Natural killer cell (primary cell): ENCODE results near the gene DDX31. TPM values are rescaled to one million over a fixed set of nuclear protein-coding genes. Genes with fewer than 3 reads are reported as not detected.
"Not testable (repeated sequence)": the region's sequence is repeated elsewhere in the genome, so short reads cannot be mapped to it uniquely, and the experiment has no call there.

Experiments
- ATAC-seq, 3 donors: fragments of 150-1000 bp in 2 of 3; fragments of 200-7000 bp in 1 of 3; cut with Tn5 transposase; 1 replicate in 1 of 3; 2 replicates in 2 of 3; pipeline ENCODE4 v1.10.0; 2021; ENCODE audit warnings: mild to moderate bottlenecking in 2 of 3, moderate library complexity in 2 of 3
- DNase-seq, 2 donors: peaks; one replicate each; pipeline versions ENCODE4 v3.0.0 to v3.0.0-alpha.2; 2013 to 2021; ENCODE audit warnings: mixed read lengths in 1 of 2
- H3K27ac ChIP-seq: one replicate; pipeline ENCODE4 v1.5.1; 2013; ENCODE audit warnings: mild to moderate bottlenecking, low read length
- H3K27me3 ChIP-seq: one replicate; pipeline ENCODE4 v1.6.1; 2013; ENCODE audit warnings: low read length; ENCODE audit not compliant: control insufficient read depth, insufficient read depth
- H3K36me3 ChIP-seq: one replicate; pipeline ENCODE4 v1.6.1; 2013; ENCODE audit warnings: low read length; ENCODE audit not compliant: control insufficient read depth, insufficient read depth
- H3K4me1 ChIP-seq: one replicate; pipeline ENCODE4 v1.6.1; 2013; ENCODE audit warnings: low read length; ENCODE audit not compliant: control insufficient read depth, insufficient read depth
- H3K4me3 ChIP-seq: one replicate; pipeline ENCODE4 v1.5.1; 2013; ENCODE audit warnings: low read length
- H3K9me3 ChIP-seq: one replicate; pipeline ENCODE4 v1.6.1; 2013; ENCODE audit warnings: low read length; ENCODE audit not compliant: control insufficient read depth, insufficient read depth
- H3K27ac Mint-ChIP-seq, 2 donors: one replicate each; pipeline ENCODE4 v1.8.0; 2022; ENCODE audit warnings: mild to moderate bottlenecking in 2 of 2, mixed read lengths in 2 of 2, moderate library complexity in 1 of 2
- H3K27me3 Mint-ChIP-seq, 2 donors: one replicate each; pipeline ENCODE4 v1.8.0; 2022; ENCODE audit warnings: low read depth in 2 of 2, mixed read lengths in 2 of 2
- H3K36me3 Mint-ChIP-seq: one replicate; pipeline ENCODE4 v1.8.0; 2022; ENCODE audit warnings: mixed read lengths
- H3K4me1 Mint-ChIP-seq, 2 donors: one replicate each; pipeline ENCODE4 v1.8.0; 2022; ENCODE audit warnings: mixed read lengths in 2 of 2
- H3K4me3 Mint-ChIP-seq: one replicate; pipeline ENCODE4 v1.8.0; 2022; ENCODE audit warnings: mild to moderate bottlenecking, moderate library complexity, mixed read lengths
- H3K9me3 Mint-ChIP-seq, 2 donors: one replicate each; pipeline ENCODE4 v1.8.0; 2022; ENCODE audit warnings: mixed read lengths in 2 of 2
- WGBS: methylation state at CpG from one replicate; pipeline ENCODE4 v1.1.7; 2013; ENCODE audit warnings: missing lambda C conversion rate; ENCODE audit not compliant: insufficient coverage; 5-methylcytosine and 5-hydroxymethylcytosine counted together
- intact Hi-C: fragments of 100-400 bp; cut with micrococcal nuclease; formaldehyde crosslinking; loops from one replicate; pipeline ENCODE4 v1.14.2; 2022
- total RNA-seq, 4 donors: library from RNA; stranded (reverse); fragments of 120-200 nt in 1 of 4; gene quantifications; one replicate each; pipeline versions ENCODE4 v1.2.3 to v1.2.4, GENCODE V29; 2013 to 2022
- TF ChIP-seq, protein P1 (sequence below): fragments of 200-600 bp; IDR thresholded peaks from one replicate; pipeline ENCODE4 v1.8.0; 2022; ENCODE audit warnings: antibody characterized with exemption

DDX31 gene
- total RNA-seq, result 10 to 100 TPM in 2 of 3 donors, 1 to 10 TPM in 1; 6.5 to 12.2 (median 11.5) TPM
- total RNA-seq (2013), result 15.4 TPM

DNA sequence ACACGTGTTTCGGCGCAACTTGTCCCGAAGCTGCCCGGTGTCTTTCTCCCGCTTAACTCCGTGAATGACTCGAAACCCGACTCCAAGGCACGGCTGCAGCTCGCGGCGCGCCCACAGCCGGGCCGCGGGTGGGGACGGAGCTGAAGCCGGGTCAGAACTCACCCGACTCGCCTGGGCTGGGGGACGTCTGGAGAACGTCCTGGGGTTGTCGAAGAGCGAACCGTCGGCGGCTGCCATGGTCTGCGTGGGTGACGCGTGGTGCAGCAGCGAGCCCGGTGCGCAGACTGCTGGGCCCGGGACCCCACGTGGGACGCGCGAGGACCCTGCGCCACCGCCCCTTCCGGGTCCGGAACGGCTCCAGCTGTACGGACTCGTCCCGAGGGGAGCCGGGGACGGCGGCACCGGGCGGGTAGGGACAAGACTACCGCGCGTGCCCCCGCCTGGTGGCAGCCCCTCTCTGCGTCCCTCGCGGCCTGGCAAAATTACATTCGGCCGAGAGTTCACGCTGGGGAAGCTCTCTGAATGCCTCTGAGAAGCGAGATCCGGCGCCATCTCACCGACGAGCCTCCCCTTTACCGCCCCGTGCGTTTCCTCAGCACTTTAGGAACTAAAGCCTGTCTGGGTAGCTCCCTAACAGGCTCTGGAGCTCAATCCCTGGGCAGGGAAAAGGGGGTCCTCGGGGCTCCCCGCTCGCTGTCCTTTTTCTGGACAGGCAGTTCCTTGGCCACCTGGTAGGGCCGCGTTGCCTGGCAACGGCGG is at the start of gene DDX31:
DDX31 (minus strand) TSS at position 286 of the 759 bp plus-strand sequence; CDS start at position 237, 49 bp downstream.
- H3K36me3 Mint-ChIP-seq, result no peaks in the 10 kb centered on the region
- ATAC-seq, result peak; percentile 77 to 92 (median 81)
- intact Hi-C loops, result loop anchor here (1.0 to 10.0 kb wide), 4 partner anchors 132 to 255 kb away; partner anchors contain the start of genes AK8, CFAP77 and SPACA9

DNA sequence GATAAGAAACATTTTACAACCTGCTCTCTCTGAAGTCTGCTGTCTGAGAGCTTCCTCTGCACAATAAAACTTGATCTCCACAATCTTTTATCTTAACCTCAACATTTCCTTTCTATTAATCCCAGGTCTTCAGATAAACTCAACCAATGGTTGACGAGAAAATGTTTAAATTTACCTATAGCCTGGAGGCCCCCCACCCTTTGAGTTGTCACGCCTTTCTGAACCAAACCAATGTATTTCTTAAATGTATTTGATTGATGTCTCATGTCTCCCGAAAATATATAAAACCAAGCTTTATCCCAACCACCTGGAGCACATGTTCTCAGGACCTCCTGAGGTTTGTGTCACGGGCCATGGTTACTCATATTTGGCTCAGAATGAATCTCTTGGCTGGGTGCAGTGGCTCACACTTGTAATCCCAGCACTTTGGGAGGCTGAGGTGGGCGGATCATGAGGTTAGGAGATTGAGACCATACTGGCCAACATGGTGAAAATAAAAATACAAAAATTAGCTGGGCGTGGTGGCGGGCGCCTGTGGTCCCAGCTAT is 48.7 kb upstream of the DDX31 start:
- DNase-seq, intact Hi-C loops, H3K4me1 Mint-ChIP-seq, ATAC-seq, H3K9me3 Mint-ChIP-seq, H3K4me3 Mint-ChIP-seq, H3K9me3 ChIP-seq, H3K27me3 ChIP-seq, H3K4me3 ChIP-seq, H3K27ac Mint-ChIP-seq, H3K36me3 ChIP-seq, H3K4me1 ChIP-seq, H3K36me3 Mint-ChIP-seq, H3K27ac ChIP-seq: not testable (repeated sequence)
- WGBS, result 46% methylated on average over 8 of the region's 8 CpGs
- H3K27me3 Mint-ChIP-seq, result peaks cover 18 to 20% of the 10 kb centered on the region in 2 donors

More for the DNA sequence above, at the start of gene DDX31:
- no peaks in the 10 kb centered on the region for H3K27me3 ChIP-seq
- peak; percentile 90 to 93 for DNase-seq
- under 1% methylated on average over 77 of the region's 77 CpGs for WGBS
- TF ChIP-seq, protein P1, sequence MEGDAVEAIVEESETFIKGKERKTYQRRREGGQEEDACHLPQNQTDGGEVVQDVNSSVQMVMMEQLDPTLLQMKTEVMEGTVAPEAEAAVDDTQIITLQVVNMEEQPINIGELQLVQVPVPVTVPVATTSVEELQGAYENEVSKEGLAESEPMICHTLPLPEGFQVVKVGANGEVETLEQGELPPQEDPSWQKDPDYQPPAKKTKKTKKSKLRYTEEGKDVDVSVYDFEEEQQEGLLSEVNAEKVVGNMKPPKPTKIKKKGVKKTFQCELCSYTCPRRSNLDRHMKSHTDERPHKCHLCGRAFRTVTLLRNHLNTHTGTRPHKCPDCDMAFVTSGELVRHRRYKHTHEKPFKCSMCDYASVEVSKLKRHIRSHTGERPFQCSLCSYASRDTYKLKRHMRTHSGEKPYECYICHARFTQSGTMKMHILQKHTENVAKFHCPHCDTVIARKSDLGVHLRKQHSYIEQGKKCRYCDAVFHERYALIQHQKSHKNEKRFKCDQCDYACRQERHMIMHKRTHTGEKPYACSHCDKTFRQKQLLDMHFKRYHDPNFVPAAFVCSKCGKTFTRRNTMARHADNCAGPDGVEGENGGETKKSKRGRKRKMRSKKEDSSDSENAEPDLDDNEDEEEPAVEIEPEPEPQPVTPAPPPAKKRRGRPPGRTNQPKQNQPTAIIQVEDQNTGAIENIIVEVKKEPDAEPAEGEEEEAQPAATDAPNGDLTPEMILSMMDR, result no peak
- H3K27ac ChIP-seq, result peak within 1 kb of the TSS; percentile 88
- H3K4me3 ChIP-seq, result peak within 1 kb of the TSS; percentile 74
- no peaks in the 10 kb centered on the region for H3K36me3 ChIP-seq
- peaks cover 15% of the 10 kb centered on the region for H3K4me1 ChIP-seq
- H3K27ac Mint-ChIP-seq, result peak within 1 kb of the TSS; percentile 91
- peaks cover 40 to 46% of the 10 kb centered on the region in 2 donors for H3K4me1 Mint-ChIP-seq
- peak within 1 kb of the TSS; percentile 92 for H3K4me3 Mint-ChIP-seq
- H3K9me3 ChIP-seq, result no peaks in the 10 kb centered on the region
- no peaks in the 10 kb centered on the region for H3K9me3 Mint-ChIP-seq
- H3K27me3 Mint-ChIP-seq, result no peaks in the 10 kb centered on the region

DNA sequence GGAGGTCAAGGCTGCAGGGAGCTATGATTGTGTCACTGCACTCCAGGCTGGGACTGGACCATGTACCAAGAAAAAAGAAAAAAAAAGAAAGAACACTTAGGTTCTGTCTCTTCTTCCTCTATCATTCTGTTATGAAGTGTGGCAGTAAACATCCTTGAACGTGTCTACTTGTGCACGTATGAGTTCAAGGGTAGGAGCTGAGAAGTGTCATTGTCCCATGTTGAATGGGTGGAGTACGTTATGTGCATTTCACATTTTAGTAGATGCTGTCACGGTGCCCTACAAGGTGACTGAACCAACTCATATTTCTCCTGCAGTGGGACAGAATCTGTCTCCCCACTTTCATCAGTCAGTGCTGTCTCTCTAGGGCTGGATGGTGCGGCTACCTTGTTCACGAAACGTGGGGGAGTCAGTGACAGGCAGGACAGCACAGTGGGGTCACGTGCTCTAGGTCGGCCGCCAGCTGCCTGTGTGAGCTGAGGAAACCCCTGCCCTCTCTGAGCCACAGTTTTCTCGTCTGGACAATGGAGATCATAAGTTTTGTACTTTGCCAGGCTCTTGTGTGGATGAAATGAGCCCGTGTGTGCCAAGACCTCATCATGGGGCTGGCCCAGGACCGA is 47.7 kb upstream of the DDX31 start:
- Mint-ChIP-seq H3K4me1 (no peaks in the 10 kb centered on the region), H3K9me3 (no peaks in the 10 kb centered on the region), H3K27me3 (peaks cover 16 to 20% of the 10 kb centered on the region in 2 donors), H3K4me3 (no peak overlapping the region), H3K36me3 (no peaks in the 10 kb centered on the region), H3K27ac (no peak overlapping the region)
- intact Hi-C loops, result no loop called here
- Histone ChIP-seq H3K4me1 (no peaks in the 10 kb centered on the region), H3K36me3 (no peaks in the 10 kb centered on the region), H3K27ac (no peak overlapping the region), H3K4me3 (no peak overlapping the region), H3K27me3 (peaks cover 4% of the 10 kb centered on the region), H3K9me3 (no peaks in the 10 kb centered on the region)
- 70% methylated on average over 13 of the region's 13 CpGs for WGBS
- ATAC-seq (no peak), DNase-seq (no peak)
- TF ChIP-seq, protein P1, result no peak

DNA sequence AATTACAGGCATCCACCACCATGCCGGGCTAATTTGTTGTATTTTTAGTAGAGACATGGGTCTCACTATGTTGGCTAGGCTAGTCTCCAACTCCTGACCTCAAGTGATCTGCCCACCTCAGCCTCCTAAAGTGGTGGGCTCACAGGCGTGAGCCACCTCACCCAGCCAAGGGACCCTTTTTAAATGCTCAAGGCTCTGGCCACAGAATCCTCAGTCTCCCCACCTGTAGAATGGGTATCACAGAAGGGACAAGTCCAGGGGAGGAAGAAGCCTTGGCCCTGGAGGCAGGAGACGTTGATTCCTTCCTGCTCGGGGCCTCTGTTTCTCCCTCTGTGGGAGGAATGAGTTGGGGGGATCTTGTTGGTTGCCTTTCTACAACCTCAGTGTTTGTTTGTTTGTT is 46.2 kb upstream of the DDX31 start:
- no peak overlapping the region for H3K27ac Mint-ChIP-seq
- no peak overlapping the region for H3K27ac ChIP-seq
- H3K4me1 Mint-ChIP-seq, result no peaks in the 10 kb centered on the region
- no peaks in the 10 kb centered on the region for H3K36me3 Mint-ChIP-seq
- H3K9me3 Mint-ChIP-seq, result no peaks in the 10 kb centered on the region
- H3K9me3 ChIP-seq, result no peaks in the 10 kb centered on the region
- no peaks in the 10 kb centered on the region for H3K4me1 ChIP-seq
- TF ChIP-seq, protein P1, result no peak
- no peak overlapping the region for H3K4me3 Mint-ChIP-seq
- H3K27me3 Mint-ChIP-seq, result peaks cover 16 to 20% of the 10 kb centered on the region in 2 donors
- 86% methylated on average over 3 of the region's 4 CpGs for WGBS
- H3K36me3 ChIP-seq, result no peaks in the 10 kb centered on the region
- intact Hi-C loops, result no loop called here
- no peak overlapping the region for H3K4me3 ChIP-seq
- H3K27me3 ChIP-seq, result peaks cover 4% of the 10 kb centered on the region
- no peak for ATAC-seq
- DNase-seq, result no peak
